Uterus (tissue), 4 donors: ENCODE data around the gene SVIL. TPM values are rescaled to one million over a fixed set of nuclear protein-coding genes. Genes with fewer than 3 reads are reported as not detected.

Source experiments
- DNase-seq, 2 donors: peaks; one replicate each; pipeline ENCODE4 v3.0.0-alpha.2; 2019 to 2020
- H3K27ac ChIP-seq, 2 donors: fragments of 200-600 bp; sonication (generic); 1 replicate in 1 of 2; 2 replicates in 1 of 2; pipeline ENCODE4 v1.5.1; 2016 to 2018
- H3K27me3 ChIP-seq, 2 donors: fragments of 200-600 bp; sonication (generic); one replicate each; pipeline ENCODE4 v1.5.1; 2018 to 2019; ENCODE audit warnings: control low read depth in 1 of 2
- H3K36me3 ChIP-seq, 2 donors: fragments of 200-600 bp; sonication (generic); one replicate each; pipeline ENCODE4 v1.5.1; 2019; ENCODE audit warnings: control low read depth in 1 of 2
- H3K4me1 ChIP-seq, 2 donors: fragments of 200-600 bp; sonication (generic); one replicate each; pipeline ENCODE4 v1.5.1; 2018 to 2019; ENCODE audit warnings: control low read depth in 1 of 2
- H3K4me3 ChIP-seq, 2 donors: fragments of 200-600 bp; sonication (generic); 1 replicate in 1 of 2; 2 replicates in 1 of 2; pipeline ENCODE4 v1.5.1; 2018 to 2019; ENCODE audit warnings: mild to moderate bottlenecking in 1 of 2
- H3K9me3 ChIP-seq, 2 donors: fragments of 200-600 bp; sonication (generic); one replicate each; pipeline ENCODE4 v1.5.1; 2019; ENCODE audit warnings: control low read depth in 1 of 2
- POLR2A ChIP-seq, 2 donors: fragments of 450-650 bp; IDR thresholded peaks; one replicate each; pipeline ENCODE4 v1.6.1; 2016; ENCODE audit warnings: antibody characterized with exemption in 2 of 2, mild to moderate bottlenecking in 1 of 2, moderate library complexity in 1 of 2
- intact Hi-C: fragments of 100-400 bp; cut with DNase I; formaldehyde crosslinking; loops from one replicate; pipeline ENCODE4 v1.15.1; 2023; ENCODE audit warnings: low total_unique reads
- total RNA-seq, 4 donors: library from RNA; depleted of rRNA in 3 of 4; stranded (reverse); fragments of >200 nt in 3 of 4; gene quantifications; one replicate each; pipeline versions ENCODE4 v1.1.0 to v1.2.4, GENCODE V29; 2014 to 2023
- TF ChIP-seq, protein P1 (sequence below), 4 experiments: fragments of 200-600 bp in 2 of 4; fragments of 450-650 bp in 2 of 4; sonication (generic) in 2 of 4; IDR thresholded peaks; one replicate each; pipeline ENCODE4 v1.5.1; 2016 to 2019; ENCODE audit warnings: antibody characterized with exemption in 4 of 4, mild to moderate bottlenecking in 2 of 4, moderate library complexity in 1 of 4
- donor health status: DM: yes; HTN: yes; CAD: no.

SVIL gene
- total RNA-seq, 4 donors from 2014 or later, result 108 to 316 (median 209) TPM

DNA sequence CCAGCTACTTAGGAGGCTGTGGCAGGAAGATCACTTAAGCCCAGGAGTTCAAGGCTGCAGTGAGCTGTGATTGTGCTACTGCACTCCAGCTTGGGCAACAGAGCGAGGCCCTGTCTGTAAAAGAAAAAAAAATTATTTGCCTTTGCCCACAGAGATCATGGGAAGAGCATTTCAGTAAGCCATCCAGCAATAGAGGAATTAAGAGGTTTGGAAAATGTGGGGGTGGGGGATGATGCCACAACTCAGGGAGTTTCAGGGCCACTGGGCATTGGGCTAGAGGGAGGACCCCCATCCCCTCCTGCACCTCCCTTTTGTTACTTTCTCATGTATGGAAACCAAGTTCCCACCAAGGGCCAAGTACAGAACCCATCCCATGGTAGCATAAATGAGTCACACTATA lies 38.4 kb downstream of the SVIL start:
- Histone ChIP-seq H3K36me3 (no peaks in the 10 kb centered on the region), H3K9me3 (no peaks in the 10 kb centered on the region), H3K4me1 (peaks cover 0 to 9% of the 10 kb centered on the region in 2 donors), H3K27me3 (no peaks in the 10 kb centered on the region), H3K4me3 (no peak overlapping the region), H3K27ac (peak overlapping the region; percentile 78 to 92)
- intact Hi-C loops, result loop anchor here (10.0 kb wide), 1 partner anchor 138 kb away; no protein-coding TSS in a partner anchor
- no peak for TF ChIP-seq POLR2A (IDR thresholded peaks at IDR 0.05)
- TF ChIP-seq, protein P1, sequence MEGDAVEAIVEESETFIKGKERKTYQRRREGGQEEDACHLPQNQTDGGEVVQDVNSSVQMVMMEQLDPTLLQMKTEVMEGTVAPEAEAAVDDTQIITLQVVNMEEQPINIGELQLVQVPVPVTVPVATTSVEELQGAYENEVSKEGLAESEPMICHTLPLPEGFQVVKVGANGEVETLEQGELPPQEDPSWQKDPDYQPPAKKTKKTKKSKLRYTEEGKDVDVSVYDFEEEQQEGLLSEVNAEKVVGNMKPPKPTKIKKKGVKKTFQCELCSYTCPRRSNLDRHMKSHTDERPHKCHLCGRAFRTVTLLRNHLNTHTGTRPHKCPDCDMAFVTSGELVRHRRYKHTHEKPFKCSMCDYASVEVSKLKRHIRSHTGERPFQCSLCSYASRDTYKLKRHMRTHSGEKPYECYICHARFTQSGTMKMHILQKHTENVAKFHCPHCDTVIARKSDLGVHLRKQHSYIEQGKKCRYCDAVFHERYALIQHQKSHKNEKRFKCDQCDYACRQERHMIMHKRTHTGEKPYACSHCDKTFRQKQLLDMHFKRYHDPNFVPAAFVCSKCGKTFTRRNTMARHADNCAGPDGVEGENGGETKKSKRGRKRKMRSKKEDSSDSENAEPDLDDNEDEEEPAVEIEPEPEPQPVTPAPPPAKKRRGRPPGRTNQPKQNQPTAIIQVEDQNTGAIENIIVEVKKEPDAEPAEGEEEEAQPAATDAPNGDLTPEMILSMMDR (IDR thresholded peaks at IDR 0.05), result no peak
- DNase-seq, result no peak

DNA sequence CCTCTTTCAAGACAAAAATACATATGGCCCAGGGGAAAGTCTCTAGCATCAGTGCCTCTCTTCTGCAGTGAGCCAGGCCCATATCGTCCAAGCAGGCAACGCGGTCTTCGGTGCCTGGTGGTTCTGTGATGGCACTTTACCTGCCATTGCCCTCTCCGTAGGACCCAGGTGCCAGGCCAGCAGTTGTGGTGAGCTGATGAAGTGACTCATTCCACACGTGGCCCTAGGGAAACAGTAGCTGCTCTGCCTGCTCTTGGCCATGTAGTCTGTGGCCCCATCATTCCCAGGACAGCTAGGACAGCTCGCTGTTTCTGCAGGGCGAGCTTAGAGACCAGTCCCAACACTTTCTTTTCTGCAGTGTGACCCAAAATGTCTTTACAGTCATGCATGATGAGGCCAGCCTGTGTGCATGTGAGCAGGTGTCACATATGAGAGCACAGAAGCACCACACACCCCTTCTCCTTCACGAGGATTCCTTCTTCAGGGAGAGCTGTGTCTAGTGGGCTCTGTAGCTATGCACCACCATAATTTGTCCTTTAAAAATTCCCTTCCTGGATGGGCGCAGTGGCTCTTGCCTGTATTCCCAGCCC lies 39.0 kb downstream of the SVIL start:
- Histone ChIP-seq H3K4me3 (no peak overlapping the region), H3K27ac (peak overlapping the region; percentile 5 to 92), H3K27me3 (no peaks in the 10 kb centered on the region), H3K9me3 (no peaks in the 10 kb centered on the region), H3K4me1 (peaks cover 0 to 15% of the 10 kb centered on the region in 2 donors), H3K36me3 (no peaks in the 10 kb centered on the region)
- DNase-seq, result no peak
- intact Hi-C loops, result loop anchor here (10.0 kb wide), 1 partner anchor 139 kb away; no protein-coding TSS in a partner anchor
- no peak for TF ChIP-seq POLR2A (IDR thresholded peaks at IDR 0.05)
- TF ChIP-seq, protein P1 (IDR thresholded peaks at IDR 0.05), result no peak

DNA sequence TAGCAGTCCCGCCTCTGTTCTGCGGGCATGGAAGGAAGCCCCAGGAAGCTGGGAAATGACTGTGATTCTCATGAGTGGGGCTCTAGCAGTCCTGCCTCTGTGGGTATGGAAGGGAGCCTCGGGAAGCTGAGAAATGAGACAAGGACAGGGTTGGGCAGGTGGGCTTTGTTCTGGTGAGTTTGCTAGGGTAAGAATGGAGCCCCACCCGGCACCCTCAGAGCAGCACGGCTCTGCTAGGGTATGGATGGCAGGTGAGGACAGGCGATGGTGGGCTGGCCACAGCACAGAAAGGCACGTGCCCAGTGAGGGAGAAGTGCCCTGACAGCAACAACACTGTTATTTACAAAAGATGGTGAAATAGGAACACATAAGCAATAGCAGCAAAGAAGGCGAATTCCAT lies 39.6 kb downstream of the SVIL start:
- Histone ChIP-seq H3K27me3 (no peaks in the 10 kb centered on the region), H3K4me3 (no peak overlapping the region), H3K9me3 (no peaks in the 10 kb centered on the region), H3K36me3 (no peaks in the 10 kb centered on the region), H3K27ac (peak overlapping the region; percentile 7 to 92), H3K4me1 (peaks cover 0 to 15% of the 10 kb centered on the region in 2 donors)
- intact Hi-C loops, result loop anchor here (10.0 kb wide), 1 partner anchor 140 kb away; no protein-coding TSS in a partner anchor
- TF ChIP-seq POLR2A (IDR thresholded peaks at IDR 0.05), result no peak
- TF ChIP-seq, protein P1 (IDR thresholded peaks at IDR 0.05), result no peak
- no peak for DNase-seq

DNA sequence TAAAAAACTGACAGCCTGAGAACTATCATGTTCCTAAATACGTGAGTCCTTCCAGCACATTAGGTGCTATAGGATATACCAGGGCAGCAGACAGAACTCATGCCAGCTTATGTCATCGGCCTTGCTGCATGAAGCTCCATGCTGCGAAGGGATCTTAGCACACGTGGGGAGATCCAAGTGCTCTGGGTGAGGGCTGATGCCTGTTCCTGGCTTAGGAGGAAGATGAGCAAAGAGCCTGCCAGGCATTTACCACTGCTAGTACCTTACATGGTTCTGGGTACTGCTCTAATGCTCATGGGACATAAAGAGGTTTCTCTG lies 43.2 kb downstream of the SVIL start:
- DNase-seq, result no peak
- Histone ChIP-seq H3K4me1 (peaks cover 0 to 8% of the 10 kb centered on the region in 2 donors), H3K27ac (peak overlapping the region; percentile 49 to 80), H3K4me3 (no peak overlapping the region), H3K36me3 (no peaks in the 10 kb centered on the region), H3K27me3 (no peaks in the 10 kb centered on the region), H3K9me3 (no peaks in the 10 kb centered on the region)
- intact Hi-C loops, result loop anchor here (10.0 kb wide), 1 partner anchor 143 kb away; no protein-coding TSS in a partner anchor
- TF ChIP-seq, protein P1 (IDR thresholded peaks at IDR 0.05), result no peak
- no peak for TF ChIP-seq POLR2A (IDR thresholded peaks at IDR 0.05)

DNA sequence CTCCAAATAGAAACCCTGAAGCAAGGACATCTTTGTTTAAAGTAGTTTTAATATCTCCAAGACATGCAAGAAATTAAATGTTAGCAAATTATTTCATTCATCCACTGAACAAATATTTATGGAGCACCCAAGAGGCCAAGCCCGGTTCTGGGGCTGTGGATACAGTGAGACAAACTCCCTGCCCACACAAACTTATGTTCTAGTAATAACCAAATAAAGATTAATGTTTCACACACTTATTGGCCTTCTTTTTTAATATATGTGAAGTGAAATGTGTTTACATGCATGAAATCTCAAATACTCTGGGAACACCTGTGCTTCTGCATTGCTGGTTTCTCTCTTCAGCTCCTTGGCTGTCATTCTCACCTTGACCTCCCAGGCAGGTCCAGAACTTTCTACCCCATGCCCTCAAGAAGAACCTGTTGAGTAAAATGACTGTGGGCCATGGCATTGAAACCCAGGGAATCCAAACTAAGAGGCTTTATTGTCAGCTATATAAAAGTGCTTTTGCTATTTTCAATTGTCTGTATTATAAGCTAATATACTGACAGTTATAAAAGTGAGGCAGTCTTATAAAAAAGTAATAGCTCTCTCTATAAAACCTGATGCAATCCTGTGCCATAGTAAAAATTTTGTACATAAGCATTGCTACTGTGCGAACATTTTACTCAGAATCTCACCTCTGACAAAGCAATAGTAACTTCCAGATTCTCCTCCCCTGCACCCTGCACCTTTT lies 43.7 kb downstream of the SVIL start:
- peaks cover 0 to 8% of the 10 kb centered on the region in 2 donors for H3K4me1 ChIP-seq
- no peaks in the 10 kb centered on the region for H3K27me3 ChIP-seq
- no peaks in the 10 kb centered on the region for H3K9me3 ChIP-seq
- H3K4me3 ChIP-seq, result no peak overlapping the region
- intact Hi-C loops, result loop anchor here (10.0 kb wide), 1 partner anchor 144 kb away; no protein-coding TSS in a partner anchor
- no peaks in the 10 kb centered on the region for H3K36me3 ChIP-seq
- no peak for DNase-seq
- peak overlapping the region; percentile 49 to 80 for H3K27ac ChIP-seq
- TF ChIP-seq POLR2A (IDR thresholded peaks at IDR 0.05), result no peak
- TF ChIP-seq, protein P1 (IDR thresholded peaks at IDR 0.05), result no peak
